T-cell (primary cell): ENCODE results near the gene CSRNP3. TPM values are rescaled to one million over a fixed set of nuclear protein-coding genes. Genes with fewer than 3 reads are reported as not detected.

Experiments used
- ATAC-seq, 4 experiments: fragments of 200-7000 bp in 3 of 4; fragments of 150-1000 bp in 1 of 4; cut with Tn5 transposase; replicated peaks in 1 of 4; 1 replicate in 3 of 4; 2 replicates in 1 of 4; pipeline ENCODE4 v1.10.0; 2021; ENCODE audit warnings: moderate library complexity in 3 of 4, mild to moderate bottlenecking in 2 of 4, moderate number of reproducible peaks in 1 of 4
- CTCF ChIA-PET, 2 donors: fragments of 300-600 bp; sonication (Branson Sonifier 250); formaldehyde crosslinking; loops; one replicate each; lab custom pipeline; 2022; ENCODE audit warnings: antibody characterized with exemption in 2 of 2; lab: Charles Lee
- POLR2A ChIA-PET, 2 donors: fragments of 300-600 bp; sonication (Branson Sonifier 250); formaldehyde crosslinking; loops; one replicate each; lab custom pipeline; 2022; ENCODE audit warnings: antibody characterized with exemption in 2 of 2; lab: Charles Lee
- DNase-seq, 35 experiments: peaks; one replicate each; pipeline versions ENCODE4 v3.0.0 to v3.0.0-alpha.2; 2013 to 2023
- H3K27ac ChIP-seq: one replicate; pipeline ENCODE4 v1.5.1; 2013; ENCODE audit warnings: low read length
- H3K27me3 ChIP-seq, 2 experiments: replicated peaks in 1 of 2; 1 replicate in 1 of 2; 2 replicates in 1 of 2; pipeline versions ENCODE4 v1.6.1 to v1.7.0; 2013; ENCODE audit warnings: low read length in 1 of 2, mixed read lengths in 1 of 2; ENCODE audit not compliant: control insufficient read depth in 2 of 2, insufficient read depth in 2 of 2; ENCODE audit errors: extremely low read depth in 1 of 2
- H3K36me3 ChIP-seq, 2 donors: 1 replicate in 1 of 2; 2 replicates in 1 of 2; pipeline versions ENCODE4 v1.6.1 to v1.7.0; 2013; ENCODE audit warnings: low read length in 1 of 2; ENCODE audit not compliant: control insufficient read depth in 2 of 2, insufficient read depth in 1 of 2; ENCODE audit errors: extremely low read depth in 1 of 2
- H3K4me1 ChIP-seq, 2 experiments: 1 replicate in 1 of 2; 2 replicates in 1 of 2; pipeline versions ENCODE4 v1.6.1 to v1.7.0; 2013; ENCODE audit warnings: low read length in 2 of 2, mixed read lengths in 1 of 2; ENCODE audit not compliant: insufficient read depth in 2 of 2, control insufficient read depth in 1 of 2; ENCODE audit errors: extremely low read depth in 1 of 2
- H3K4me3 ChIP-seq, 2 donors: 1 replicate in 1 of 2; 2 replicates in 1 of 2; pipeline versions ENCODE4 v1.5.1 to v1.7.0; 2013; ENCODE audit warnings: mild to moderate bottlenecking in 2 of 2, low read length in 1 of 2, moderate library complexity in 1 of 2; ENCODE audit not compliant: control insufficient read depth in 1 of 2; ENCODE audit errors: extremely low read depth in 1 of 2
- H3K9me3 ChIP-seq: 2 replicates; pipeline ENCODE4 v1.7.0; 2013
- H3K27ac Mint-ChIP-seq, 2 donors: one replicate each; pipeline ENCODE4 v1.8.0; 2020 to 2021; ENCODE audit warnings: mild to moderate bottlenecking in 2 of 2, mixed read lengths in 2 of 2
- H3K27me3 Mint-ChIP-seq, 2 donors: one replicate each; pipeline ENCODE4 v1.8.0; 2021 to 2022; ENCODE audit warnings: mixed read lengths in 2 of 2
- H3K36me3 Mint-ChIP-seq: one replicate; pipeline ENCODE4 v1.8.0; 2021; ENCODE audit warnings: mixed read lengths
- H3K4me1 Mint-ChIP-seq, 3 donors: one replicate each; pipeline ENCODE4 v1.8.0; 2020 to 2022; ENCODE audit warnings: mixed read lengths in 3 of 3, mild to moderate bottlenecking in 1 of 3
- H3K4me3 Mint-ChIP-seq, 3 donors: one replicate each; pipeline ENCODE4 v1.8.0; 2020 to 2022; ENCODE audit warnings: mild to moderate bottlenecking in 3 of 3, mixed read lengths in 3 of 3, moderate library complexity in 3 of 3
- H3K9me3 Mint-ChIP-seq, 3 donors: one replicate each; pipeline ENCODE4 v1.8.0; 2020 to 2022; ENCODE audit warnings: mixed read lengths in 3 of 3
- WGBS: methylation state at CpG from one replicate; pipeline ENCODE4 v1.1.5; 2013; ENCODE audit warnings: missing lambda C conversion rate; ENCODE audit not compliant: insufficient coverage; 5-methylcytosine and 5-hydroxymethylcytosine counted together
- total RNA-seq, 35 experiments: library from RNA in 6 of 35; stranded (reverse) in 6 of 35; fragments of 120-200 nt in 1 of 35; gene quantifications; one replicate each; pipeline versions ENCODE4 v1.2.1 to v1.2.4 and lab custom pipeline; 2013 to 2026

CSRNP3 gene
- total RNA-seq, 5 donors from 2014 or later (not counting 1 experiment from before 2014, with no cell fraction given), result 0.19 TPM; not detected in 4

DNA sequence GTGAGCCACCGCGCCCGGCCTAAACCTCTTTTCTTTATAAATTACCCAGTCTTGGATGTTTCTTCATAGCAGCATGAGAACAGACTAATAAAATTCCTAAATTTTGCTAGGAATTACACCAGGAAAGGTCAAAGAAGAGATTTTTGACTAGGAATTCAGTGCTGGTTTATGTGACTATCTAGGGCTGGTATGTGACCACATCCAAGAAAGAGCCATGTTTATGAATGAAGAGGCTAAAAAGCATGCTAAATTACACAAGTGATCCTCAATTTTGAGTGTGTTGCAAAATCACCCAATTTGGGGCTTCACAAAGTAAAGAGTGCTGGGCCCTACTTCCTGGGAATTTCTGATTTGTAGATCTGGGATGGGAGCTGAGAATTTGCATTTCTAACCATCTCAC lies 123.6 kb downstream of the CSRNP3 start:
- no peak overlapping the region for H3K27ac ChIP-seq
- Mint-ChIP-seq H3K27ac (no peak overlapping the region), H3K4me3 (no peak overlapping the region), H3K27me3 (peaks cover 0 to 4% of the 10 kb centered on the region in 2 donors), H3K4me1 (peaks cover 0 to 2% (median 0%) of the 10 kb centered on the region in 3 donors), H3K9me3 (peaks cover 2 to 6% (median 5%) of the 10 kb centered on the region in 3 donors), H3K36me3 (no peaks in the 10 kb centered on the region)
- ChIA-PET CTCF (no interaction called here), POLR2A (no interaction called here)
- no peak overlapping the region for H3K4me3 ChIP-seq
- no peaks in the 10 kb centered on the region for H3K4me1 ChIP-seq
- no peaks in the 10 kb centered on the region for H3K36me3 ChIP-seq
- no peak for DNase-seq
- no peaks in the 10 kb centered on the region for H3K9me3 ChIP-seq
- no peaks in the 10 kb centered on the region for H3K27me3 ChIP-seq
- WGBS, result no CpG with 5 or more reads among the region's 3 CpGs
- no peak for ATAC-seq

GRCh38 chr2:165594231-165594934 lies 124.9 kb downstream of the CSRNP3 start:
- Histone ChIP-seq H3K27ac (no peak overlapping the region), H3K4me3 (no peak overlapping the region), H3K9me3 (no peaks in the 10 kb centered on the region), H3K27me3 (no peaks in the 10 kb centered on the region), H3K36me3 (no peaks in the 10 kb centered on the region), H3K4me1 (no peaks in the 10 kb centered on the region)
- Mint-ChIP-seq H3K9me3 (peaks cover 2 to 6% (median 5%) of the 10 kb centered on the region in 3 donors), H3K4me3 (no peak overlapping the region), H3K27ac (no peak overlapping the region), H3K4me1 (peaks cover 0 to 2% (median 0%) of the 10 kb centered on the region in 3 donors), H3K27me3 (peaks cover 0 to 4% of the 10 kb centered on the region in 2 donors), H3K36me3 (no peaks in the 10 kb centered on the region)
- POLR2A ChIA-PET, result no interaction called here
- DNase-seq (no peak), ATAC-seq (no peak)
- WGBS, result 83% methylated on average over 1 of the region's 1 CpG
- CTCF ChIA-PET, result no interaction called here

GRCh38 chr2:165594935-165595255 lies 125.4 kb downstream of the CSRNP3 start:
- peaks cover 2 to 6% (median 5%) of the 10 kb centered on the region in 3 donors for H3K9me3 Mint-ChIP-seq
- CTCF ChIA-PET, result no interaction called here
- no peak for DNase-seq
- no peak overlapping the region for H3K4me3 Mint-ChIP-seq
- H3K4me1 Mint-ChIP-seq, result peaks cover 0 to 2% (median 0%) of the 10 kb centered on the region in 3 donors
- H3K36me3 ChIP-seq, result no peaks in the 10 kb centered on the region
- no peak for ATAC-seq
- H3K4me3 ChIP-seq, result no peak overlapping the region
- no peaks in the 10 kb centered on the region for H3K27me3 ChIP-seq
- POLR2A ChIA-PET, result no interaction called here
- H3K9me3 ChIP-seq, result no peaks in the 10 kb centered on the region
- WGBS, result no CpG with 5 or more reads among the region's 6 CpGs
- peaks cover 0 to 4% of the 10 kb centered on the region in 2 donors for H3K27me3 Mint-ChIP-seq
- no peak overlapping the region for H3K27ac ChIP-seq
- no peak overlapping the region for H3K27ac Mint-ChIP-seq
- H3K36me3 Mint-ChIP-seq, result no peaks in the 10 kb centered on the region
- H3K4me1 ChIP-seq, result no peaks in the 10 kb centered on the region

DNA sequence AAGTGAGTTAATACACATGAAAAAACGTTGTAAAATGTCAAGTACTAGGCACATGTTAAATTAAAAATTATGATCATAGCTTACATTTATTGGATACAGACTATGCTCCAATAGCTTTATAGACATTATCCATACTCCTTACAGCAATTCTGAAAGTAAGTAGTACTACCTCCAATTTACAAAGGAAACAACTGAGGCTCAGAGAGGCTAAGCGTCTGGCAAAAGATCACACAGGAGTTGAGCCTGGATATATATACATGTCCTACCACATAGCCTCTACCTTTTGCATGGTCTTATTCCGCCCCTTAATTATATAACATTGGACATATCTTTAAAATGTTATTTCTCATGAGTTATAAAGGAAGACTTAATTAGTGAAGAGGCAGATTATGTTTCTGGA lies 127.3 kb downstream of the CSRNP3 start:
- Mint-ChIP-seq H3K27ac (no peak overlapping the region), H3K36me3 (no peaks in the 10 kb centered on the region), H3K27me3 (no peaks in the 10 kb centered on the region), H3K4me3 (no peak overlapping the region), H3K9me3 (no peaks in the 10 kb centered on the region), H3K4me1 (peaks cover 0 to 2% (median 0%) of the 10 kb centered on the region in 3 donors)
- ATAC-seq (no peak), DNase-seq (no peak)
- no peaks in the 10 kb centered on the region for H3K9me3 ChIP-seq
- no peak overlapping the region for H3K27ac ChIP-seq
- H3K4me3 ChIP-seq, result no peak overlapping the region
- no peaks in the 10 kb centered on the region for H3K36me3 ChIP-seq
- ChIA-PET POLR2A (no interaction called here), CTCF (no interaction called here)
- no CpG with 5 or more reads among the region's 3 CpGs for WGBS
- H3K27me3 ChIP-seq, result no peaks in the 10 kb centered on the region
- no peaks in the 10 kb centered on the region for H3K4me1 ChIP-seq

- H3K9me3 Mint-ChIP-seq, result no peaks in the 10 kb centered on the region
- H3K9me3 ChIP-seq, result no peaks in the 10 kb centered on the region
- H3K27me3 ChIP-seq, result no peaks in the 10 kb centered on the region
- no peaks in the 10 kb centered on the region for H3K4me1 Mint-ChIP-seq
- no peak overlapping the region for H3K27ac ChIP-seq
- H3K36me3 Mint-ChIP-seq, result no peaks in the 10 kb centered on the region
- no peaks in the 10 kb centered on the region for H3K4me1 ChIP-seq
- H3K4me3 Mint-ChIP-seq, result no peak overlapping the region
- WGBS, result no CpG with 5 or more reads among the region's 1 CpG
- POLR2A ChIA-PET, result no interaction called here
- CTCF ChIA-PET, result no interaction called here
- no peak for DNase-seq
- H3K4me3 ChIP-seq, result no peak overlapping the region
- no peaks in the 10 kb centered on the region for H3K36me3 ChIP-seq
- no peaks in the 10 kb centered on the region for H3K27me3 Mint-ChIP-seq
- ATAC-seq, result no peak
- no peak overlapping the region for H3K27ac Mint-ChIP-seq
Observed at GRCh38 chr2:165601065-165601830, 131.8 kb downstream of the CSRNP3 start.

DNA sequence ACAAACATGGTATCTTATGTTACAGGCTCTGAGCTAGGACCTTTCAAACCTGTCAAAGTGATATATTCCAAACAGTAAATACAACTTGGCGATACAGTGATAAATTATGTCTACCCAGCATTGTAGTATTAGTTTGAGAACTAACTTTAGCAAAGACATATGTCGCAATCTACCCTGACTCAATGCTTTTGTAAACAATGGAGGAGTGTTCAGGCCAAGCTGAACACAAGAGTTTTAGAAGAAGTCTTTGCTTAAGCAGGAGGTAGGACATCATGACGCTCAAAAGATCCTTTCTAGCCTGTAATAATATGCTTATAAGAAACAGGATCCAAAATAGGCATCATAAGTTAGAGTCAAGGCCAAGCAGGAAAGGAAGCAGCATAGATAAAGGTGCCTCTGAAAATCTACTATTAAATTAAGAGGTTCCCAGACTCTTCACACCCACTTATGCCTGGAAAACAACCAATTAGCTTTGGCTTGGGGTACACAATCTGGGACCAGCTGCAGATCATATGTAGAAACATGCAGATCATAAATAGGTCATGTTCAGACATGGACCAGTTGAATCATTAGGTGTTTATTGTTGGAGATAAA lies 132.5 kb downstream of the CSRNP3 start:
- ChIA-PET CTCF (no interaction called here), POLR2A (no interaction called here)
- Histone ChIP-seq H3K4me3 (no peak overlapping the region), H3K36me3 (no peaks in the 10 kb centered on the region), H3K27ac (no peak overlapping the region), H3K9me3 (no peaks in the 10 kb centered on the region), H3K4me1 (no peaks in the 10 kb centered on the region), H3K27me3 (no peaks in the 10 kb centered on the region)
- Mint-ChIP-seq H3K27me3 (no peaks in the 10 kb centered on the region), H3K27ac (no peak overlapping the region), H3K4me1 (no peaks in the 10 kb centered on the region), H3K4me3 (no peak overlapping the region), H3K9me3 (no peaks in the 10 kb centered on the region), H3K36me3 (no peaks in the 10 kb centered on the region)
- ATAC-seq (no peak), DNase-seq (no peak)
- WGBS, result no CpG with 5 or more reads among the region's 3 CpGs
